Liver (tissue), 9 donors: ENCODE data around the gene ETS1. TPM values are rescaled to one million over a fixed set of nuclear protein-coding genes. Genes with fewer than 3 reads are reported as not detected.

Source experiments
- DNase-seq: peaks from one replicate; pipeline ENCODE4 v3.0.0-alpha.2; 2017; ENCODE audit warnings: low spot score
- H3K27ac ChIP-seq, 2 donors: one replicate each; pipeline ENCODE4 v1.7.0; 2013; ENCODE audit warnings: inconsistent platforms in 2 of 2, low read length in 2 of 2, control low read depth in 1 of 2, low read depth in 1 of 2, mild to moderate bottlenecking in 1 of 2
- H3K27me3 ChIP-seq, 4 donors: one replicate each; pipeline versions ENCODE4 v1.6.1 to v1.7.0; 2013; ENCODE audit warnings: low read length in 3 of 4, inconsistent platforms in 1 of 4, mild to moderate bottlenecking in 1 of 4, moderate library complexity in 1 of 4; ENCODE audit not compliant: control insufficient read depth in 4 of 4, insufficient read depth in 4 of 4
- H3K36me3 ChIP-seq, 4 donors: one replicate each; pipeline versions ENCODE4 v1.6.1 to v1.7.0; 2013; ENCODE audit warnings: low read length in 3 of 4, mild to moderate bottlenecking in 3 of 4, low read depth in 1 of 4, moderate library complexity in 1 of 4; ENCODE audit not compliant: control insufficient read depth in 4 of 4, insufficient read depth in 3 of 4
- H3K4me1 ChIP-seq, 4 donors: one replicate each; pipeline versions ENCODE4 v1.6.1 to v1.7.0; 2013; ENCODE audit warnings: low read length in 3 of 4, mild to moderate bottlenecking in 3 of 4, moderate library complexity in 1 of 4; ENCODE audit not compliant: control insufficient read depth in 4 of 4, insufficient read depth in 4 of 4
- H3K4me3 ChIP-seq, 3 donors: one replicate each; pipeline versions ENCODE4 v1.6.1 to v1.7.0; 2013; ENCODE audit warnings: low read length in 3 of 3, control low read depth in 1 of 3, low read depth in 1 of 3, mild to moderate bottlenecking in 1 of 3
- H3K9ac ChIP-seq, 2 donors: one replicate each; pipeline ENCODE4 v1.7.0; 2013; ENCODE audit warnings: low read length in 2 of 2, mild to moderate bottlenecking in 2 of 2, moderate library complexity in 2 of 2, control low read depth in 1 of 2, low read depth in 1 of 2
- H3K9me3 ChIP-seq, 4 donors: one replicate each; pipeline versions ENCODE4 v1.6.1 to v1.7.0; 2013; ENCODE audit warnings: low read length in 3 of 4; ENCODE audit not compliant: control insufficient read depth in 4 of 4
- CTCF ChIP-seq: fragments of 150-350 bp; IDR thresholded peaks from 2 replicates; pipeline ENCODE4 v1.5.1; 2017; ENCODE audit warnings: improper control_type of control experiment, low read depth, low read length; ENCODE audit not compliant: missing input control
- HNF4G ChIP-seq: IDR thresholded peaks from 2 replicates; pipeline ENCODE4 v1.6.1; 2016; ENCODE audit warnings: antibody characterized with exemption
- JUND ChIP-seq, 2 donors: IDR thresholded peaks; 2 replicates each; pipeline ENCODE4 v1.6.1; 2016; ENCODE audit warnings: antibody characterized with exemption in 2 of 2
- RAD21 ChIP-seq, 2 donors: IDR thresholded peaks; 2 replicates each; pipeline ENCODE4 v1.6.1; 2016; ENCODE audit warnings: antibody characterized with exemption in 2 of 2, mild to moderate bottlenecking in 2 of 2
- RXRA ChIP-seq, 2 donors: IDR thresholded peaks; 2 replicates each; pipeline ENCODE4 v1.6.1; 2017 to 2018; ENCODE audit warnings: antibody characterized with exemption in 2 of 2, mild to moderate bottlenecking in 1 of 2
- TAF1 ChIP-seq: conservative IDR thresholded peaks from 2 replicates; pipeline ENCODE4 v1.6.1; 2016; ENCODE audit warnings: antibody characterized with exemption, mild to moderate bottlenecking
- WGBS: extraction: QIAGEN DNeasy Blood & Tissue Kit; methylation state at CpG from one replicate; pipeline ENCODE4 v1.1.7; 2013; 5-methylcytosine and 5-hydroxymethylcytosine counted together
- polyA plus RNA-seq, 2 donors: library from polyadenylated mRNA; stranded (reverse) in 1 of 2; unstranded in 1 of 2; fragments of 200-250 nt in 1 of 2; fragments of >200 nt in 1 of 2; fragmentation: Nextera tagmentation in 1 of 2; extraction: Ambion mirVana in 1 of 2; gene quantifications; one replicate each; pipeline versions ENCODE4 v1.2.1 to v1.2.3, GENCODE V29; 2013 to 2015
- total RNA-seq, 2 donors: library from RNA; depleted of rRNA; stranded (reverse); fragments of >200 nt; gene quantifications; one replicate each; pipeline ENCODE4 v1.2.3, GENCODE V29; 2014
- TF ChIP-seq, protein P1 (sequence below): IDR thresholded peaks from 2 replicates; pipeline ENCODE4 v1.6.1; 2016; ENCODE audit warnings: antibody characterized with exemption
- TF ChIP-seq, protein P2 (sequence below): IDR thresholded peaks from 2 replicates; pipeline ENCODE4 v1.6.1; 2016; ENCODE audit warnings: antibody characterized with exemption
- donor health status: healthy.
- donor health status: healthy.
- donor health status: healthy.
- donor health status: healthy.
- donor health status: healthy.

The ETS1 gene
- total and polyA plus RNA-seq, 4 donors = 4.8 to 30.0 (median 20.3) TPM

DNA sequence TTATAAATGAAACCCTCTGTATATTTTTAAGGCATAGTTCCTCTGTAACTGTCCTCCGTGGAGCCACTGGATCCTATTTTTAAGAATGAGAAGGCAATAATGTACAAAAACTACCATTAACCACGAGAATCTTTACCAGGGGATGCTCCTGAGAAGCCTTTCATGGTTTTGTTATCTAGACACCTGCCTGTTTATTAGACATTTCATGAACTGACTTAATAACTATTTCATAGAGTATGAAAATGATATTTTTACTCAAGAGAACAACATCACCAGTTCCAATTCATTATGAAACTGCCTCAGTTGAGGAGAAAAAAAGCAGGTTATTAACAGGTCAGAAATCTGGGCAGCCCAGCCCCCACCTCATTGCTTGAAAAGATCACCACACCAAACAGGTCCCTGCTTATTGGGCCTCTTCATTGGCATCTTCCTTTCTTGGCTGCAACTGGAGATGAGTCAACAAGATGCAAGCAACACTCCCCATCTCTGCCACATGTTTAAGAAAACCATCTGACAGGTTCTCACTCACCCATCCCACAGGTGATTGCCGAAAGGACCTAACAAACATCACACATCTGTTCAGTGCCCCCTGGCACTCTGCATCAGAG, 27.8 kb downstream of the ETS1 start:
- WGBS = 75% methylated on average over 3 of the region's 3 CpGs
- no peak for DNase-seq
- H3K9ac ChIP-seq = no peak overlapping the region
- no peaks in the 10 kb centered on the region for H3K36me3 ChIP-seq
- no peak overlapping the region for H3K27ac ChIP-seq
- no peaks in the 10 kb centered on the region for H3K9me3 ChIP-seq
- no peaks in the 10 kb centered on the region for H3K27me3 ChIP-seq
- no peaks in the 10 kb centered on the region for H3K4me1 ChIP-seq
- no peak overlapping the region for H3K4me3 ChIP-seq
- no peak for TF ChIP-seq TAF1
- TF ChIP-seq, protein P1, sequence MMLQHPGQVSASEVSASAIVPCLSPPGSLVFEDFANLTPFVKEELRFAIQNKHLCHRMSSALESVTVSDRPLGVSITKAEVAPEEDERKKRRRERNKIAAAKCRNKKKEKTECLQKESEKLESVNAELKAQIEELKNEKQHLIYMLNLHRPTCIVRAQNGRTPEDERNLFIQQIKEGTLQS = no peak

DNA sequence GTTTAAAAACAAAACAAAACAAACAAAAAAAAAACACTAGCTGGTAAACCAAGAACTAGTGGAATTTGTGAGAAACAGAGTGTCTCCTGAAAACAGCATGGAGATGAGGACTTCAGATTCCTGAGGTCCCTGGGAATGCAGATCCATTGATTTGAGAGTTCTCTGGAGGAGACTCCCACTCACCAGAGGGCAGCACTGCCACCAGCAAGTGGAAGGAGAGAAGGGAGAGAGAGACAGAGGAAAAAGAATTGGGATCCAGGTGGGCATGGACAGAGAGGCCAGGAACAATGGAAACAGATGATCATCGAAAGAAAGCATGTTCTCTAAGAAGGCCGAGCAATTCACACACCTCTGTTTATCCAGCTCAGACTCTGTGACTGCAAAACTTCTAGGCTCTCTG, 31.8 kb downstream of the ETS1 start:
- Histone ChIP-seq H3K4me1 (no peaks in the 10 kb centered on the region), H3K27me3 (no peaks in the 10 kb centered on the region), H3K27ac (no peak overlapping the region), H3K4me3 (no peak overlapping the region), H3K36me3 (no peaks in the 10 kb centered on the region), H3K9me3 (no peaks in the 10 kb centered on the region), H3K9ac (no peak overlapping the region)
- TF ChIP-seq JUND (IDR thresholded peaks at IDR 0.05) (no peak), CTCF (peak; percentile 26), RAD21 (IDR thresholded peaks at IDR 0.05) (peak; percentile 54 to 68)
- DNase-seq = no peak
- 83% methylated on average over 2 of the region's 2 CpGs for WGBS

GRCh38 chr11:128553662-128554362, 33.5 kb downstream of the ETS1 start:
- DNase-seq = no peak
- TF ChIP-seq RAD21 (IDR thresholded peaks at IDR 0.05) = peak; percentile 44 to 54
- no peak for TF ChIP-seq TAF1
- TF ChIP-seq CTCF = peak; percentile 16
- TF ChIP-seq, protein P2, sequence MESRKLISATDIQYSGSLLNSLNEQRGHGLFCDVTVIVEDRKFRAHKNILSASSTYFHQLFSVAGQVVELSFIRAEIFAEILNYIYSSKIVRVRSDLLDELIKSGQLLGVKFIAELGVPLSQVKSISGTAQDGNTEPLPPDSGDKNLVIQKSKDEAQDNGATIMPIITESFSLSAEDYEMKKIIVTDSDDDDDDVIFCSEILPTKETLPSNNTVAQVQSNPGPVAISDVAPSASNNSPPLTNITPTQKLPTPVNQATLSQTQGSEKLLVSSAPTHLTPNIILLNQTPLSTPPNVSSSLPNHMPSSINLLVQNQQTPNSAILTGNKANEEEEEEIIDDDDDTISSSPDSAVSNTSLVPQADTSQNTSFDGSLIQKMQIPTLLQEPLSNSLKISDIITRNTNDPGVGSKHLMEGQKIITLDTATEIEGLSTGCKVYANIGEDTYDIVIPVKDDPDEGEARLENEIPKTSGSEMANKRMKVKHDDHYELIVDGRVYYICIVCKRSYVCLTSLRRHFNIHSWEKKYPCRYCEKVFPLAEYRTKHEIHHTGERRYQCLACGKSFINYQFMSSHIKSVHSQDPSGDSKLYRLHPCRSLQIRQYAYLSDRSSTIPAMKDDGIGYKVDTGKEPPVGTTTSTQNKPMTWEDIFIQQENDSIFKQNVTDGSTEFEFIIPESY = no peak
- no peak for TF ChIP-seq HNF4G
- TF ChIP-seq RXRA (IDR thresholded peaks at IDR 0.05) = peak in 1 of 2 donors; percentile 38
- H3K36me3 ChIP-seq = no peaks in the 10 kb centered on the region
- H3K4me1 ChIP-seq = peaks cover 0 to 3% (median 0%) of the 10 kb centered on the region in 4 donors
- H3K27ac ChIP-seq = peak overlapping the region; percentile 48 to 61
- H3K9me3 ChIP-seq = no peaks in the 10 kb centered on the region
- no peak overlapping the region for H3K9ac ChIP-seq
- H3K4me3 ChIP-seq = no peak overlapping the region
- no peaks in the 10 kb centered on the region for H3K27me3 ChIP-seq
- 63% methylated on average over 10 of the region's 10 CpGs for WGBS
